Liver (tissue), 4 donors: ENCODE results near the gene PGAM2. TPM values are rescaled to one million over a fixed set of nuclear protein-coding genes. Genes with fewer than 3 reads are reported as not detected.

ENCODE experiments used
- polyA plus RNA-seq, 2 donors: library from polyadenylated mRNA; stranded (reverse) in 1 of 2; unstranded in 1 of 2; fragments of 200-250 nt in 1 of 2; fragments of >200 nt in 1 of 2; fragmentation: Nextera tagmentation in 1 of 2; extraction: Ambion mirVana in 1 of 2; gene quantifications; one replicate each; pipeline versions ENCODE4 v1.2.1 to v1.2.3, GENCODE V29; 2013 to 2015
- total RNA-seq, 2 donors: library from RNA; depleted of rRNA; stranded (reverse); fragments of >200 nt; gene quantifications; one replicate each; pipeline ENCODE4 v1.2.3, GENCODE V29; 2014
- donor health status: healthy.
- donor health status: healthy.
- donor health status: healthy.

Gene PGAM2
- total and polyA plus RNA-seq, 4 donors, result 0.13 to 2.3 (median 0.49) TPM

Other genes with a start within 250 kb of the PGAM2 start
- 10 to 100 TPM; 38.7 to 73.5 TPM for gene MRPS24, start 196.1 kb downstream of the PGAM2 start, total RNA-seq
- 100 to 1,000 TPM in 1 of 2 donors, 10 to 100 TPM in 1; 91.1 to 177 TPM for gene MRPS24, start 196.1 kb downstream of the PGAM2 start, polyA plus RNA-seq
- gene URGCP, start 159.0 kb downstream of the PGAM2 start, total RNA-seq, result 10 to 100 TPM in 1 of 2 donors, 1 to 10 TPM in 1; 7.2 to 28.4 TPM
- gene URGCP, start 159.0 kb downstream of the PGAM2 start, polyA plus RNA-seq, result 10 to 100 TPM; 11.7 to 14.3 TPM
- gene UBE2D4, start 139.1 kb downstream of the PGAM2 start, total RNA-seq, result 10 to 100 TPM in 1 of 2 donors, 1 to 10 TPM in 1; 5.1 to 10.7 TPM
- gene UBE2D4, start 139.1 kb downstream of the PGAM2 start, polyA plus RNA-seq, result 10 to 100 TPM; 12.8 to 17.9 TPM
- gene SPDYE1, start 67.7 kb downstream of the PGAM2 start, total RNA-seq, result not detected
- under 1 TPM in 1 of 2 donors, not detected in 1; 0.71 TPM for gene SPDYE1, start 67.7 kb downstream of the PGAM2 start, polyA plus RNA-seq
- gene DBNL, start 20.9 kb downstream of the PGAM2 start, total RNA-seq, result 10 to 100 TPM; 47.3 to 60.2 TPM
- 10 to 100 TPM; 26.1 to 35.6 TPM for gene DBNL, start 20.9 kb downstream of the PGAM2 start, polyA plus RNA-seq
- 10 to 100 TPM in 1 of 2 donors, 1 to 10 TPM in 1; 6.9 to 24.0 TPM for gene POLM, start 17.0 kb upstream of the PGAM2 start, total RNA-seq
- 1 to 10 TPM; 9.1 to 9.4 TPM for gene POLM, start 17.0 kb upstream of the PGAM2 start, polyA plus RNA-seq
- gene AEBP1, start 38.8 kb upstream of the PGAM2 start, total RNA-seq, result 10 to 100 TPM in 1 of 2 donors, 1 to 10 TPM in 1; 3.4 to 13.3 TPM
- gene AEBP1, start 38.8 kb upstream of the PGAM2 start, polyA plus RNA-seq, result 10 to 100 TPM in 1 of 2 donors, 1 to 10 TPM in 1; 3.8 to 11.5 TPM
- gene POLD2, start 58.0 kb upstream of the PGAM2 start, total RNA-seq, result 10 to 100 TPM; 53.9 to 85.0 TPM
- 100 to 1,000 TPM in 1 of 2 donors, 10 to 100 TPM in 1; 85.7 to 101 TPM for gene POLD2, start 58.0 kb upstream of the PGAM2 start, polyA plus RNA-seq
- gene MYL7, start 75.8 kb upstream of the PGAM2 start, total RNA-seq, result not detected
- not detected for gene MYL7, start 75.8 kb upstream of the PGAM2 start, polyA plus RNA-seq
- under 1 TPM; 0.09 to 0.67 TPM for gene GCK, start 123.9 kb upstream of the PGAM2 start, total RNA-seq
- gene GCK, start 123.9 kb upstream of the PGAM2 start, polyA plus RNA-seq, result 10 to 100 TPM in 1 of 2 donors, under 1 TPM in 1; 0.22 to 12.7 TPM
- gene YKT6, start 135.4 kb upstream of the PGAM2 start, total RNA-seq, result 10 to 100 TPM; 21.8 to 22.0 TPM
- 10 to 100 TPM in 1 of 2 donors, 1 to 10 TPM in 1; 8.1 to 20.3 TPM for gene YKT6, start 135.4 kb upstream of the PGAM2 start, polyA plus RNA-seq